GM23338 (cell line): Measurements from ENCODE around the gene ATP2B1. TPM values are rescaled to one million over a fixed set of nuclear protein-coding genes. Genes with fewer than 3 reads are reported as not detected.

Experiments used
- ATAC-seq: fragments of 200-7000 bp; cut with Tn5 transposase; 3 replicates; pipeline ENCODE4 v1.9.1; 2020
- DNase-seq: peaks from one replicate; pipeline ENCODE4 v3.0.0-alpha.2; 2015; ENCODE audit warnings: low spot score
- H2AFZ ChIP-seq: fragments of 200-600 bp; sonication (generic); 2 replicates; pipeline ENCODE4 v1.8.0; 2016; ENCODE audit warnings: antibody characterized with exemption, mild to moderate bottlenecking, moderate library complexity
- H3F3A ChIP-seq: fragments of 200-600 bp; sonication (generic); replicated peaks from 2 replicates; pipeline ENCODE4 v1.8.0; 2017; ENCODE audit warnings: antibody characterized with exemption, mixed run types, low read depth
- H3K27ac ChIP-seq: fragments of 200-600 bp; sonication (generic); 2 replicates; pipeline ENCODE4 v1.6.1; 2016; ENCODE audit warnings: low read depth
- H3K27me3 ChIP-seq: fragments of 200-600 bp; sonication (generic); 2 replicates; pipeline ENCODE4 v1.8.0; 2016; ENCODE audit warnings: mild to moderate bottlenecking, mixed run types, moderate library complexity; ENCODE audit not compliant: insufficient read depth
- H3K36me3 ChIP-seq: fragments of 200-600 bp; sonication (generic); 2 replicates; pipeline ENCODE4 v1.8.0; 2016; ENCODE audit warnings: mild to moderate bottlenecking; ENCODE audit not compliant: insufficient read depth
- H3K4me1 ChIP-seq: fragments of 200-600 bp; sonication (generic); 2 replicates; pipeline ENCODE4 v1.8.0; 2016; ENCODE audit warnings: mild to moderate bottlenecking, moderate library complexity; ENCODE audit not compliant: insufficient read depth
- H3K4me2 ChIP-seq: fragments of 200-600 bp; sonication (generic); 2 replicates; pipeline ENCODE4 v1.7.1; 2017; ENCODE audit warnings: mixed run types
- H3K4me3 ChIP-seq: fragments of 200-600 bp; sonication (generic); 2 replicates; pipeline ENCODE4 v1.6.1; 2016; ENCODE audit warnings: mixed run types
- H3K79me2 ChIP-seq: fragments of 200-600 bp; sonication (generic); replicated peaks from 2 replicates; pipeline ENCODE4 v1.8.0; 2017; ENCODE audit warnings: mild to moderate bottlenecking; ENCODE audit not compliant: insufficient read depth
- H3K9me2 ChIP-seq: fragments of 200-600 bp; sonication (generic); 2 replicates; pipeline ENCODE4 v1.8.0; 2017; ENCODE audit not compliant: insufficient read depth
- H4K20me1 ChIP-seq: fragments of 200-600 bp; sonication (generic); replicated peaks from 2 replicates; pipeline ENCODE4 v1.8.0; 2017; ENCODE audit warnings: mild to moderate bottlenecking; ENCODE audit not compliant: insufficient read depth
- H3K27ac Mint-ChIP-seq: 2 replicates; pipeline ENCODE4 v1.8.0; 2020; ENCODE audit warnings: inconsistent platforms, mild to moderate bottlenecking, moderate library complexity, mixed read lengths
- H3K27me3 Mint-ChIP-seq: 3 replicates; pipeline ENCODE4 v1.8.0; 2022; ENCODE audit warnings: low read depth, mild to moderate bottlenecking, moderate library complexity, mixed read lengths, inconsistent platforms; ENCODE audit not compliant: insufficient read depth, poor library complexity
- H3K36me3 Mint-ChIP-seq: 3 replicates; pipeline ENCODE4 v1.8.0; 2021; ENCODE audit warnings: low read depth, mild to moderate bottlenecking, inconsistent platforms, moderate library complexity, mixed read lengths
- H3K4me1 Mint-ChIP-seq: 3 replicates; pipeline ENCODE4 v1.8.0; 2020; ENCODE audit warnings: mild to moderate bottlenecking, inconsistent platforms, mixed read lengths
- H3K4me3 Mint-ChIP-seq: 3 replicates; pipeline ENCODE4 v1.8.0; 2021; ENCODE audit warnings: moderate library complexity, mild to moderate bottlenecking, inconsistent platforms, mixed read lengths
- H3K9me3 Mint-ChIP-seq: 3 replicates; pipeline ENCODE4 v1.8.0; 2020; ENCODE audit warnings: moderate library complexity, mild to moderate bottlenecking, inconsistent platforms, mixed read lengths
- CREB1 ChIP-seq: fragments of 250-450 bp; sonication (Bioruptor Pico); IDR thresholded peaks from 2 replicates; pipeline ENCODE4 v1.5.0; 2020; ENCODE audit warnings: low read depth, mild to moderate bottlenecking, moderate library complexity
- CTCF ChIP-seq, 2 experiments: fragments of 200-600 bp in 1 of 2; sonication (generic) in 1 of 2; conservative IDR thresholded peaks; 2 replicates each; pipeline versions ENCODE4 v1.5.1 to v1.6.1; 2016 to 2017; ENCODE audit warnings: antibody characterized with exemption in 2 of 2, low read depth in 2 of 2, mild to moderate bottlenecking in 2 of 2, moderate library complexity in 1 of 2
- EZH2 ChIP-seq: fragments of 200-600 bp; sonication (generic); IDR thresholded peaks from one replicate; pipeline ENCODE4 v1.8.0; 2017; ENCODE audit warnings: antibody characterized with exemption, mild to moderate bottlenecking, low read depth; ENCODE audit not compliant: unreplicated experiment
- EZH2phosphoT487 ChIP-seq: fragments of 200-600 bp; sonication (generic); IDR thresholded peaks from one replicate; pipeline ENCODE4 v1.8.1; 2018; ENCODE audit warnings: antibody characterized with exemption; ENCODE audit not compliant: unreplicated experiment
- JUNB ChIP-seq: IDR thresholded peaks from one replicate; pipeline ENCODE4 v1.6.1; 2016; ENCODE audit warnings: antibody characterized with exemption; ENCODE audit not compliant: unreplicated experiment
- NANOG ChIP-seq: IDR thresholded peaks from 2 replicates; pipeline ENCODE4 v1.6.1; 2016; ENCODE audit warnings: antibody characterized with exemption, borderline replicate concordance
- POLR2AphosphoS5 ChIP-seq: IDR thresholded peaks from 2 replicates; pipeline ENCODE4 v1.6.1; 2016; ENCODE audit warnings: antibody characterized with exemption, low read depth
- REST ChIP-seq: IDR thresholded peaks from one replicate; pipeline ENCODE4 v1.6.1; 2018; ENCODE audit warnings: antibody characterized with exemption; ENCODE audit not compliant: unreplicated experiment
- STAT1 ChIP-seq: IDR thresholded peaks from one replicate; pipeline ENCODE4 v1.6.1; 2016; ENCODE audit warnings: antibody characterized with exemption; ENCODE audit not compliant: unreplicated experiment
- ZNF114 ChIP-seq: fragments of 250-450 bp; sonication (Bioruptor Pico); IDR thresholded peaks from 2 replicates; pipeline ENCODE4 v1.5.0; 2020; ENCODE audit warnings: mild to moderate bottlenecking, moderate library complexity
- ZNF331 ChIP-seq: fragments of 250-450 bp; sonication (Bioruptor Pico); IDR thresholded peaks from 2 replicates; pipeline ENCODE4 v1.5.0; 2020; ENCODE audit warnings: low read depth, mild to moderate bottlenecking, moderate library complexity
- polyA plus RNA-seq: library from polyadenylated mRNA; unstranded; fragments of >200 nt; fragmentation: Nextera tagmentation; extraction: Ambion mirVana; gene quantifications from 2 replicates; pipeline ENCODE4 v1.2.1, GENCODE V29; 2016
- total RNA-seq: library from RNA; depleted of rRNA; stranded (reverse); fragments of >200 nt; shearing (Covaris generic); gene quantifications from 2 replicates; pipeline ENCODE4 v1.2.3, GENCODE V29; 2014
- TF ChIP-seq, protein P1 (sequence below): IDR thresholded peaks from 2 replicates; pipeline ENCODE4 v1.6.1; 2016; ENCODE audit warnings: antibody characterized with exemption
- TF ChIP-seq, protein P2 (sequence below): fragments of 250-450 bp; sonication (Bioruptor Pico); IDR thresholded peaks from 2 replicates; pipeline ENCODE4 v1.5.0; 2020; ENCODE audit warnings: mild to moderate bottlenecking, moderate library complexity

Gene ATP2B1
- total and polyA plus RNA-seq, 2 experiments from 2014 or later: 39.3 to 42.3 TPM

DNA sequence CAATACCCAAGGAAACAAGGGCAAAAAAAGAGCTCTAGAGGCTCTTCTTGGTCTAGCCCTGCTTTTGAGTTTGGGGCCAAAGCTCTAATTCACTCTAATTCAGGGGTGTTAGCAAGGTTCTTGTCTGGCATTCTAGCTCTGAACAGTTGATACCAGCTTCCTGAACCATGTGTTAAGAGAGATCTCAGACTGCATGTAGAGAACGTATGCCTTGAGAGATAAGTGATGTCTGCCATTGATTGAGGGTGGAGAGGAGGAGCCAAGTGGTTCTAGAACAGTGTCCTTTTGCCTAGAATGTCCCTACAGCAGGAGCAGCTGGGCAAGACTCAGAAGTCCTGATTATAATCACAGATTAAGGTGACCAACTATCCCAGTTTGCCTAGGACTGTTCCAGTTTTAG lies 164.6 kb downstream of the ATP2B1 start:
- Histone ChIP-seq H3K4me1 (no peaks in the 10 kb centered on the region), H3K27ac (no peak overlapping the region), H2AFZ (no peak overlapping the region), H3K4me2 (no peak overlapping the region), H3K27me3 (no peaks in the 10 kb centered on the region), H3F3A (no peaks in the 10 kb centered on the region), H3K79me2 (no peaks in the 10 kb centered on the region), H4K20me1 (no peaks in the 10 kb centered on the region), H3K9me2 (no peaks in the 10 kb centered on the region), H3K36me3 (no peaks in the 10 kb centered on the region), H3K4me3 (no peak overlapping the region)
- ATAC-seq: no peak
- peaks cover 11% of the 10 kb centered on the region for H3K4me1 Mint-ChIP-seq
- TF ChIP-seq ZNF114 (CRISPR knock-in tag) (no peak), NANOG (no peak), EZH2phosphoT487 (no peak), ZNF331 (CRISPR knock-in tag) (no peak), JUNB (no peak), STAT1 (no peak), POLR2AphosphoS5 (no peak), CREB1 (CRISPR knock-in tag) (no peak), EZH2 (no peak), CTCF (conservative IDR thresholded peaks at IDR 0.05; ENCODE audit: low read depth in 2 of 2) (no peak), REST (no peak)
- TF ChIP-seq, protein P1, sequence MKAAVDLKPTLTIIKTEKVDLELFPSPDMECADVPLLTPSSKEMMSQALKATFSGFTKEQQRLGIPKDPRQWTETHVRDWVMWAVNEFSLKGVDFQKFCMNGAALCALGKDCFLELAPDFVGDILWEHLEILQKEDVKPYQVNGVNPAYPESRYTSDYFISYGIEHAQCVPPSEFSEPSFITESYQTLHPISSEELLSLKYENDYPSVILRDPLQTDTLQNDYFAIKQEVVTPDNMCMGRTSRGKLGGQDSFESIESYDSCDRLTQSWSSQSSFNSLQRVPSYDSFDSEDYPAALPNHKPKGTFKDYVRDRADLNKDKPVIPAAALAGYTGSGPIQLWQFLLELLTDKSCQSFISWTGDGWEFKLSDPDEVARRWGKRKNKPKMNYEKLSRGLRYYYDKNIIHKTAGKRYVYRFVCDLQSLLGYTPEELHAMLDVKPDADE: no peak
- TF ChIP-seq, protein P2, sequence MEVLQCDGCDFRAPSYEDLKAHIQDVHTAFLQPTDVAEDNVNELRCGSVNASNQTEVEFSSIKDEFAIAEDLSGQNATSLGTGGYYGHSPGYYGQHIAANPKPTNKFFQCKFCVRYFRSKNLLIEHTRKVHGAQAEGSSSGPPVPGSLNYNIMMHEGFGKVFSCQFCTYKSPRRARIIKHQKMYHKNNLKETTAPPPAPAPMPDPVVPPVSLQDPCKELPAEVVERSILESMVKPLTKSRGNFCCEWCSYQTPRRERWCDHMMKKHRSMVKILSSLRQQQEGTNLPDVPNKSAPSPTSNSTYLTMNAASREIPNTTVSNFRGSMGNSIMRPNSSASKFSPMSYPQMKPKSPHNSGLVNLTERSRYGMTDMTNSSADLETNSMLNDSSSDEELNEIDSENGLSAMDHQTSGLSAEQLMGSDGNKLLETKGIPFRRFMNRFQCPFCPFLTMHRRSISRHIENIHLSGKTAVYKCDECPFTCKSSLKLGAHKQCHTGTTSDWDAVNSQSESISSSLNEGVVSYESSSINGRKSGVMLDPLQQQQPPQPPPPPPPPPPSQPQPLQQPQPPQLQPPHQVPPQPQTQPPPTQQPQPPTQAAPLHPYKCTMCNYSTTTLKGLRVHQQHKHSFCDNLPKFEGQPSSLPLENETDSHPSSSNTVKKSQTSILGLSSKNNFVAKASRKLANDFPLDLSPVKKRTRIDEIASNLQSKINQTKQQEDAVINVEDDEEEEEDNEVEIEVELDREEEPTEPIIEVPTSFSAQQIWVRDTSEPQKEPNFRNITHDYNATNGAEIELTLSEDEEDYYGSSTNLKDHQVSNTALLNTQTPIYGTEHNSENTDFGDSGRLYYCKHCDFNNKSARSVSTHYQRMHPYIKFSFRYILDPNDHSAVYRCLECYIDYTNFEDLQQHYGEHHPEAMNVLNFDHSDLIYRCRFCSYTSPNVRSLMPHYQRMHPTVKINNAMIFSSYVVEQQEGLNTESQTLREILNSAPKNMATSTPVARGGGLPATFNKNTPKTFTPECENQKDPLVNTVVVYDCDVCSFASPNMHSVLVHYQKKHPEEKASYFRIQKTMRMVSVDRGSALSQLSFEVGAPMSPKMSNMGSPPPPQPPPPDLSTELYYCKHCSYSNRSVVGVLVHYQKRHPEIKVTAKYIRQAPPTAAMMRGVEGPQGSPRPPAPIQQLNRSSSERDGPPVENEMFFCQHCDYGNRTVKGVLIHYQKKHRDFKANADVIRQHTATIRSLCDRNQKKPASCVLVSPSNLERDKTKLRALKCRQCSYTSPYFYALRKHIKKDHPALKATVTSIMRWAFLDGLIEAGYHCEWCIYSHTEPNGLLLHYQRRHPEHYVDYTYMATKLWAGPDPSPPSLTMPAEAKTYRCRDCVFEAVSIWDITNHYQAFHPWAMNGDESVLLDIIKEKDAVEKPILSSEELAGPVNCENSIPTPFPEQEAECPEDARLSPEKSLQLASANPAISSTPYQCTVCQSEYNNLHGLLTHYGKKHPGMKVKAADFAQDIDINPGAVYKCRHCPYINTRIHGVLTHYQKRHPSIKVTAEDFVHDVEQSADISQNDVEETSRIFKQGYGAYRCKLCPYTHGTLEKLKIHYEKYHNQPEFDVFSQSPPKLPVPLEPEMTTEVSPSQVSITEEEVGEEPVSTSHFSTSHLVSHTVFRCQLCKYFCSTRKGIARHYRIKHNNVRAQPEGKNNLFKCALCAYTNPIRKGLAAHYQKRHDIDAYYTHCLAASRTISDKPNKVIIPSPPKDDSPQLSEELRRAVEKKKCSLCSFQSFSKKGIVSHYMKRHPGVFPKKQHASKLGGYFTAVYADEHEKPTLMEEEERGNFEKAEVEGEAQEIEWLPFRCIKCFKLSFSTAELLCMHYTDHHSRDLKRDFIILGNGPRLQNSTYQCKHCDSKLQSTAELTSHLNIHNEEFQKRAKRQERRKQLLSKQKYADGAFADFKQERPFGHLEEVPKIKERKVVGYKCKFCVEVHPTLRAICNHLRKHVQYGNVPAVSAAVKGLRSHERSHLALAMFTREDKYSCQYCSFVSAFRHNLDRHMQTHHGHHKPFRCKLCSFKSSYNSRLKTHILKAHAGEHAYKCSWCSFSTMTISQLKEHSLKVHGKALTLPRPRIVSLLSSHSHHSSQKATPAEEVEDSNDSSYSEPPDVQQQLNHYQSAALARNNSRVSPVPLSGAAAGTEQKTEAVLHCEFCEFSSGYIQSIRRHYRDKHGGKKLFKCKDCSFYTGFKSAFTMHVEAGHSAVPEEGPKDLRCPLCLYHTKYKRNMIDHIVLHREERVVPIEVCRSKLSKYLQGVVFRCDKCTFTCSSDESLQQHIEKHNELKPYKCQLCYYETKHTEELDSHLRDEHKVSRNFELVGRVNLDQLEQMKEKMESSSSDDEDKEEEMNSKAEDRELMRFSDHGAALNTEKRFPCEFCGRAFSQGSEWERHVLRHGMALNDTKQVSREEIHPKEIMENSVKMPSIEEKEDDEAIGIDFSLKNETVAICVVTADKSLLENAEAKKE (CRISPR knock-in tag): no peak
- DNase-seq: no peak
- H3K9me3 Mint-ChIP-seq: no peaks in the 10 kb centered on the region
- no peaks in the 10 kb centered on the region for H3K27me3 Mint-ChIP-seq
- no peak overlapping the region for H3K27ac Mint-ChIP-seq
- no peaks in the 10 kb centered on the region for H3K36me3 Mint-ChIP-seq
- H3K4me3 Mint-ChIP-seq: no peak overlapping the region
